Panc1 (cell line): ENCODE measurements around the gene CHSY1. TPM values are rescaled to one million over a fixed set of nuclear protein-coding genes. Genes with fewer than 3 reads are reported as not detected.

Source experiments
- ATAC-seq: fragments of 200-7000 bp; cut with Tn5 transposase; 2 replicates; pipeline ENCODE4 v1.9.1; 2020; ENCODE audit warnings: mild to moderate bottlenecking, moderate library complexity
- BruUV-seq: library from RNA; stranded (reverse); fragments of 400-500 nt; replicated peaks from 2 replicates; lab custom pipeline; 2021; lab: Mats Ljungman, UMichigan
- CTCF ChIA-PET: fragments of 300-600 bp; sonication (Branson Sonifier 250); formaldehyde crosslinking; loops from one replicate; lab custom pipeline; 2022; ENCODE audit warnings: antibody characterized with exemption; lab: Charles Lee
- POLR2A ChIA-PET: fragments of 300-600 bp; sonication (Branson Sonifier 250); formaldehyde crosslinking; loops from one replicate; lab custom pipeline; 2022; ENCODE audit warnings: antibody characterized with exemption; lab: Charles Lee
- DNase-seq: peaks from one replicate; pipeline ENCODE4 v3.0.0-alpha.2; 2010; ENCODE audit warnings: low read depth, low spot score
- H3K27ac ChIP-seq: 2 replicates; pipeline ENCODE4 v1.5.1; 2011; ENCODE audit warnings: mild to moderate bottlenecking, low read length, inconsistent platforms
- H3K27me3 ChIP-seq: fragments of 200-500 bp; sonication (Bioruptor generic); 2 replicates; pipeline ENCODE4 v1.6.0; 2014; ENCODE audit warnings: low read length, inconsistent platforms; ENCODE audit not compliant: control insufficient read depth, insufficient read depth
- H3K36me3 ChIP-seq: fragments of 200-500 bp; sonication (Bioruptor generic); 2 replicates; pipeline ENCODE4 v1.5.1; 2014; ENCODE audit warnings: inconsistent platforms, mild to moderate bottlenecking, low read length, moderate library complexity; ENCODE audit not compliant: control insufficient read depth, insufficient read depth
- H3K4me1 ChIP-seq: 2 replicates; pipeline ENCODE4 v1.5.1; 2011; ENCODE audit warnings: inconsistent platforms, mild to moderate bottlenecking, low read length, moderate library complexity; ENCODE audit not compliant: control insufficient read depth, insufficient read depth
- H3K4me3 ChIP-seq, 2 experiments: 2 replicates each; pipeline ENCODE4 v1.5.1; 2011 to 2012; ENCODE audit warnings: low read depth in 2 of 2, low read length in 2 of 2, mild to moderate bottlenecking in 2 of 2, inconsistent platforms in 1 of 2, moderate library complexity in 1 of 2
- H3K9me3 ChIP-seq: fragments of 200-500 bp; sonication (Bioruptor generic); 2 replicates; pipeline ENCODE4 v1.5.1; 2014; ENCODE audit warnings: low read depth, mild to moderate bottlenecking, inconsistent platforms, low read length, moderate library complexity; ENCODE audit not compliant: control insufficient read depth, insufficient read depth
- CTCF ChIP-seq: fragments of 450-650 bp; IDR thresholded peaks from 2 replicates; pipeline ENCODE4 v1.5.1; 2017; ENCODE audit warnings: mild to moderate bottlenecking
- POLR2AphosphoS5 ChIP-seq: IDR thresholded peaks from 2 replicates; pipeline ENCODE4 v1.6.1; 2012; ENCODE audit warnings: mild to moderate bottlenecking, low read depth, low read length, moderate library complexity
- REST ChIP-seq, 2 experiments: IDR thresholded peaks; 2 replicates each; pipeline ENCODE4 v1.6.1; 2011 to 2012; ENCODE audit warnings: low read depth in 2 of 2, control low read depth in 1 of 2, low read length in 1 of 2, mild to moderate bottlenecking in 1 of 2, moderate library complexity in 1 of 2; ENCODE audit not compliant: insufficient read depth in 1 of 2
- SIN3A ChIP-seq: IDR thresholded peaks from 2 replicates; pipeline ENCODE4 v1.6.1; 2012; ENCODE audit warnings: low read depth, mild to moderate bottlenecking, low read length, moderate library complexity, borderline replicate concordance; ENCODE audit not compliant: insufficient read depth
- TCF7L2 ChIP-seq: IDR thresholded peaks from 2 replicates; pipeline ENCODE4 v1.6.1; 2011; ENCODE audit warnings: mild to moderate bottlenecking, low read depth, low read length, inconsistent platforms
- in situ Hi-C: cut with HindIII; loops from 2 replicates; pipeline ENCODE4 v1.10.0; 2016; ENCODE audit warnings: low sequenced_read_pairs, low pct_unique_long_range_greater_than_20kb
- intact Hi-C: fragments of 100-400 bp; cut with micrococcal nuclease; formaldehyde crosslinking; loops from one replicate; pipeline ENCODE4 v1.10.0; 2022; ENCODE audit not compliant: unreplicated experiment
- total RNA-seq: library from RNA; stranded (reverse); gene quantifications from one replicate; pipeline ENCODE4 v1.2.1, GENCODE V29; 2021; ENCODE audit not compliant: unreplicated experiment

The CHSY1 gene
- total RNA-seq, 1 experiment from 2014 or later: 50.8 TPM

DNA sequence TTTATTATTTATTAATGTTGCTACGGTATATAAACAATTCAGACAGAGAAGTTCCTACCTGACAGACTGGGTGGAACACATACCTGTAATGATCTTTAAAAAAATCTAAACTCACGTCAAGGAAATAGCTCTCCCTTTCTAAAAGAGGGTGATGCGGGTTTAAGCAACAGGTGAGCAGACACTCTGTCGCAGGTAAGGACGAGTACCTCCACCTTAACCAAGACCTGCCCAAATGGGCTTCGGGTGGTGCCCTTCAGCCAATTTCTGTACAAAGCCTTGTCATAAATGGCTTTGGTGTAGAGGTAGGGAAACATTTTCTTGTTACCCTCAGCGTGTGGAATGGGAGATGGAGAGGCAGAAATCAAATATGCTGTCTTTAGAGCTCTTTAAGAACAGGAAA is 67.0 kb downstream of the CHSY1 start:
- in situ Hi-C loops (no loop called here), intact Hi-C loops (no loop called here)
- TF ChIP-seq TCF7L2 (no peak), POLR2AphosphoS5 (no peak), REST (IDR thresholded peaks at IDR 0.05; ENCODE audit: insufficient read depth in 1 of 2, low read depth in 2 of 2, low read length in 1 of 2) (no peak), SIN3A (no peak), CTCF (no peak)
- Histone ChIP-seq H3K4me3 (no peak overlapping the region), H3K27ac (no peak overlapping the region), H3K36me3 (no peaks in the 10 kb centered on the region; the same call in 1 of the 2 replicates), H3K27me3 (no peaks in the 10 kb centered on the region), H3K4me1 (peaks cover 36% of the 10 kb centered on the region), H3K9me3 (no peaks in the 10 kb centered on the region)
- BruUV-seq: no TSS peak
- POLR2A ChIA-PET: no interaction called here
- ATAC-seq (no peak), DNase-seq (no peak)
- CTCF ChIA-PET: no interaction called here

DNA sequence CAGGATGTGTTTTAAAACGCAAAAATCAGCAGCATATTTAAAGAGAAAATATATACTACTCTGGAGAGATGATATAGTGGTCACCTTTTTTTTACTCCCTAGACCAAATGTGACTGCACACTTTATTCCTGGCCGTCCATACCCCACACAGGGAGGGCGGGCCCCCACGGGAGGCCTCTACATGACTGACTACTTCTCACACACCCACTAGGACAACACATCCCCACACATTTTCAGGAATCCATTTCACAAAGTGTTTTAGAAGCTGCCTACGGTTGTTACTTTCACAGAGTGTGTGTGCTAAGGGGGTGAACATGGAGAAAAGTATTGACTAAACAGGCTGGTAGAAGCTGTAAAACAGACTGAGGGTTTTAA is 67.9 kb downstream of the CHSY1 start:
- Histone ChIP-seq H3K4me1 (peaks cover 36% of the 10 kb centered on the region), H3K9me3 (no peaks in the 10 kb centered on the region), H3K36me3 (no peaks in the 10 kb centered on the region; the same call in 1 of the 2 replicates), H3K27me3 (no peaks in the 10 kb centered on the region), H3K27ac (no peak overlapping the region), H3K4me3 (no peak overlapping the region)
- no peak for TF ChIP-seq TCF7L2
- TF ChIP-seq SIN3A: no peak
- TF ChIP-seq CTCF: no peak
- no peak for TF ChIP-seq POLR2AphosphoS5
- no peak for TF ChIP-seq REST (IDR thresholded peaks at IDR 0.05; ENCODE audit: insufficient read depth in 1 of 2, low read depth in 2 of 2, low read length in 1 of 2)
- intact Hi-C loops (no loop called here), in situ Hi-C loops (no loop called here)
- ChIA-PET POLR2A (no interaction called here), CTCF (no interaction called here)
- ATAC-seq (no peak), DNase-seq (no peak)
- BruUV-seq: no TSS peak
